GM18868 (cell line): Measurements from ENCODE around the gene SF3A2.

Experiments used
- ATAC-seq: cut with Tn5 transposase; IDR thresholded peaks from one replicate; pipeline ENCODE4 v1.9.1; 2021; ENCODE audit warnings: mild to moderate bottlenecking, moderate library complexity; ENCODE audit not compliant: unreplicated experiment

The SF3A2 gene

GRCh38 chr19:2226051-2226839 lies 10.4 kb upstream of the SF3A2 start:
- no peak for ATAC-seq

GRCh38 chr19:2226840-2227360 lies 9.7 kb upstream of the SF3A2 start:
- no peak for ATAC-seq

DNA sequence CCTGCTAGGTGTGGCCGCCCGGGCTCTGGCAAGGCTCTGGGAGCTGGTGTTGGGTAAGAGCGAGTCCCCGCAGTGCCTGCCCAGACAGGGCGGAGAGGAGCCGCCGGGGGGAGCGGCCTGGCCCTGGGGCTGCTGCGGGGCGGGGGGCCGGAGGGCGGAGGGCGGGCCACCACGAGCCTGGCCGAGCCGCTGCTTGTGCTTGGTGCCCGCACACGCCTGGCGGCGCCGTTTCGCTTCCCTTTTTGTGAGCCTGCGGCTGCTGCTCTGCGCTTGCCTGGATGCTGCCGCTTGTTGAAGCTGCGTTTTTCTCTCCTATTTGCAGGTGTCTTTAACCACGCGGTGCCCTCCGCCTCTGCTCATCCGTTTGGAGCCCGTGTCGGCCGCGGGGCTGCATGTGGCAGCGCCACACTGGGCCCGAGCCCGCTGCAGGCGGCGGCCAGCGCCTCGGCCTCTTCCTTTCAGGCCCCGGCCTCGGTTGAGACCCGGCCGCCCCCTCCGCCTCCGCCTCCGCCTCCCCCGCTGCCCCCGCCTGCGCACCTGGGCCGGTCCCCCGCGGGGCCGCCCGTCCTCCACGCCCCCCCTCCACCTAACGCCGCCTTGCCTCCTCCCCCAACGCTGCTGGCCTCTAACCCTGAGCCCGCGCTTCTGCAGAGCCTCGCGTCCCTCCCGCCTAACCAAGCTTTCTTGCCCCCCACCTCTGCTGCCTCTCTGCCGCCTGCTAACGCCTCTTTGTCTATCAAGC lies 9.0 kb upstream of the SF3A2 start:
- no peak for ATAC-seq

- ATAC-seq: no peak
Observed at GRCh38 chr19:2228157-2229030, 8.2 kb upstream of the SF3A2 start.

DNA sequence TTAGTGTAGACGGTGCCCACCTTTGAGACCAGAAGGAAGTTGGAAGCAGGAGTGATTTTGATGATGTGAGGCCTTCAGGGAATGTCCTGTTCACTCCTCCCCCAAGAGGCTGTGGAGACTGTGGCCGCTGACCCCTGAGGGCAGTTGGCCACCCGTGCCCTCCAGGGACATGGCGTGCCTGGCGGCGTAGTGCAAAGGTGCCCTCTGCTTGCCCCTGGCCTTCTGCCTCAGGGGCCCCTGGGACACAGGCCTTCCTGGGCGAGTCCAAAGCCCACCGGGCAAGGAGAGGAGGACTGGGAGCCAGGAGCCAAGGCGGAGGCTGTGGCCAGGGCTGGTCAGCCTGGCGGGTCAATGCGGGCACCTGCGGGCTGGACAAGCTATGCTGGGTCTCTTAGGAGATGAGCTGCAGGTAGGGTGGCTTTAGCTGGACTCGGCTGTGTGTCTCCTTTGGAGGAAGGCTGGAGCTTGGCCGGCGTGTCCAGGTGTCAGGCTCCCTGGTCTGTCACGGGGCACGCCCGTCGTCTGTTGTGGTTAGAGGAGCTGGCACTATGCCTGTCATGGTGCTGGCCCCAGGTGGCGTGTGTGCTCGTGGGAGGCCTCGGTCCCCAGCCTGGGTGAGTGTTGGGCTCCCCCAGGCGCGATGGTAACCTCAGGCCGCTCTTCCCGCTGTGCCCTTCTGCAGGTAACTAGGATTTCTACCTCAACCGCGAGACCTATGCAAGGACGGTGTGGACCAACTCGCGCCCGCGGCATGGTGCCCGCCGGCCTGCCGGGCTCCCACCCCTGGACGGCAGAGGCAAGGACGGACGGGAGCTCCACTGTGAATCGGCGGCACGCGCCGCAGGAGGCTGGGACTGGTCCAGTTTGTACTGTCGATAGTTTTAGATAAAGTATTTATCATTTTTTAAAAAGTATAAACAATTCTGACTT lies 7.3 kb upstream of the SF3A2 start:
- ATAC-seq: no peak

- no peak for ATAC-seq
Observed at GRCh38 chr19:2230033-2230531, 6.5 kb upstream of the SF3A2 start.

GRCh38 chr19:2230807-2231533 lies 5.7 kb upstream of the SF3A2 start:
- no peak for ATAC-seq

DNA sequence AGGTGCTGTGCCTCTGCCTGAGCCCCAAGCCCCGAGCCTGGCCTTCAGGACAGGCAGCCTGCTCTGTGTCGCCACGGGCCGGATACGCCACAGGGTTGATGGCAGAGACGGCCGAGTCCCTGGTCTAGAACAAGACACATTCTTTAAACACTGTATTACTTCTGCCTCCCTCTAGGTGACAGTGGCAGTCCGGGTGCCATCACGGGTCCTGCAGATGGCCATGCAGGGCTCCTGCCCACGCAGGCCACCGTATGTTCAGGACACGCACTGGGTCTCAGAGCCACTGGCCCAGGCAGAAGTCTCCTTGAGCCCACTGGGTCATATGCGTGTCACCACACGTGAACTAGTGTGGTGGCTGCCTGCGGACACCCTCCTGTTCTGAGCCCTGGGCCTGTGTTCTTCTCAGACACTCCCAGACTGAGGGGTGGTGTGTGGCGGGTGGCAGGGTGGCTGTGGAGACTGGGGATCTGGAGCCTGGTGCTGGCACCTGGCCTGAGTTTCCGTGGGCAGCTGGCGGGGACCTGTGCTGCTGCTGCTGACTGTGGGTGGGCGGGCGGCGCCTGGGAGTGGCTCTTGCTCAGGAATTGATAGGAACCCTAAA lies 4.9 kb upstream of the SF3A2 start:
- ATAC-seq: no peak

DNA sequence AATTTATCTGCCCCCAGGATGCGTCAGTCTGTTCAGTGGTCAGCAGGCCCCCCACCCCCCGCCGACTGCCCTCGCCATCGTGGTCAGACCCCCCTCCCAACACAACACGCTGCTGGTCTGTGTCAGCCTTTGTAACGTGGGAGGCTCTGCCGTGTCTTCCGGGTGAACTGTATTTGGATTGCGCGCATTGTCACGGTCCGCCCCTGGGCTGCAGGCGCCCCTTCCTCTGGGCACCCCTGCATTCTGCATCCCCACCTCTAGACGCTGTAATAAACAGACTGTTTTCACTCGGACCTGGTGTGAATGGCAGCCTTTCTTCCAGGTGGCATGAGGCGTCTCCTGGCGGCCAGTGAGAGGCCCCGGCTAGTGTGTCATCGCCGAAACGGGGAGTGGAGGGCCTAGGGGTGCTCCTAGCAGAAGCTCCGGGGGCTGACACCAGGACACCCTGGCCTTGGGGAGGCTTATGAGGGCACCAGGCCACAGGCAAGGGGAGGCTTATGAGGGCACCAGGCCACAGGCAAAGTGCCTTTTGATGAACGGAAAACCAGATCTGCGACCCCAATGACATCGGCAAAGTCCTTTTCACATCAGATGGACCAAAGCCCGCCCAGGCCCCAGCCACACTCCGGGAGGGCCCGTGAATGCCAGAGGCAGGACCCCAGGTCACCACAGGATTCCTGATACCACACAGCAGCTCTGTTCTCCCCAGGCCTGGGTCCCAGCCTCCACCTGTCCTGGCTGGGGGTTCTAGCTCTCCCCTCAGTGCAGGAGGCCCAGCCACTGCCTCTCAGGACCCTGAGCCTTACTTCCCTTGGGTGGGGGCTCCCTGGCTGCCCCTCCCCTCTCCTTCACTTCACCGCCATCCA lies 4.1 kb upstream of the SF3A2 start:
- ATAC-seq: no peak

DNA sequence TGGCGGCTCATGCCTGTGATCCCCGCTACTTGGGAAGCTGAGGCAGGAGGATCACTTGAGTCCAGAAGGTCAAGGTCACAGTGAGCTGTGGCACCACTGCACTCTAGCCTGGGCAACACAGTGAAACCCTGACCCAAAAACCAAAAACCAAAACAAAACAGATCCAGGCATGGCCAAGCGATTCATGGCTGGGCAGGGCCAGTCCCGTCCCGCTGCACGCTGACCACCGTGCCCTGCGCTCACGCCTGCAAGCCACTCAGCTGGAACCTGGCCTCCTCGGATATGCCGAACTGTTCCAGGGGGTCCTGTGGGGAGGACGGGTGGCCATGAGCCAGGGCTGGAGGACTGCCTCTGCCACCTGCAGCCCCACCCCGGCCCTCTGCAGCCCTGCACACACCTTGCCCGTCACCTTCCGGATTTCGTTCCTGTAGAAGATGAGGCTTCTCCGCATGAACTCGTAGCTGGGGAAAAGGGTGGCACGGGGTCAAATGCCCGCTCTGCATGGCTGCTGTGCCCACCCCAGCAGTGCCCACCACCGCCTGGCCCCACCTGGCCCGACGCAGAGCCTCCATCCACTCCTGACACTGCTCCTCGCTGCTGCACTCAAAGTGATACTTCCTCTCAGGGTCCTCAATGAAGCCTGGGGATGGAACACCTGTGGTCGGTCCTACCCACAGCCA lies 2.9 kb upstream of the SF3A2 start:
- ATAC-seq: no peak

GRCh38 chr19:2234996-2235380 lies 1.6 kb upstream of the SF3A2 start:
- no peak for ATAC-seq

DNA sequence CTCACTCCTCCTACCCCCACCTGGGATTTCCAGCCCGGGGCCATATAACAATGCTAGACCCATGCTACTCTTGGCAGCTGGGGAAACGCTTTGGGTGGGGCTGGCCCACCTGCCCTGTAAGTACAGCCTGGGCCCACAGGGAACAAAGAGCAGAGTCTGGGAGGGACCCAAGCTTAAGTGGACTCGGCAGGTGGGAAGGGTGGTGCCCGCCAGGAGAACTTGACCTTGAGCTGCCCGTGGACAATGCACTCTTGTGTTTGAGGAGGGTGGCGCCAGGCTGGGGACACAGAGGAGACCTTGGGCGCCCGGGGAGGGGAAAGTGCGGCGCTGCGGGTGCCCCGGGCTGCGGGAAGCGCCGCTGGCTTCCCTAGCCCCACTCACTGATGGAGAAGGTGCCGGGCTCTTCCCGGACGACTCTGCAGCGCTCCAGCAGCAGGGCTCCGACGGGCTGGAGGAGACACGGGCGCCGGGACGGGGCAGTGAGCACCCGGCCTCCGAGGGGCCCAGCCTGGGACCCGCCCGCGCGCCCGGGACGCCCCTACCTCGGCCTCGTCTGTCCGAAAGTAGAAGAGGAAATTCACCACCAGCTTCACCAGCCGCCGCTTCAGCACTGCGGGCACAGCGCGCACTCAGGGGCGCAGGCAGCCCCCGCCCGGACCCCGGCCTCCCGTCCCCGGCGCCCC lies 1.1 kb upstream of the SF3A2 start:
- ATAC-seq: peak; percentile 5

DNA sequence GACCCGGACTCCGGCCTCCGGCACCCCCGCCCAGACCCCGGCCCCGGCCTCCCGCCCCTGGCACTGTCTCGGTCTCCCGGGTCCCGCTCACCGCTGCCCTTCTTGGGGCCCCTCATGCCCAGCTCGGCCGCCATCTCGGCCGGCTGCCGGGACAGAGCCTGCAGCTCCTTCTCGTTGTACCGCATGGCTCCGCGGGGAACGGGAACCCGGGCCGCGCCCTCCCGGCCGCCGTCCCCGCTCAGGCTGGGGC lies 635 bp upstream of the SF3A2 start:
- peak; percentile 3 for ATAC-seq

- ATAC-seq: no peak
Observed at GRCh38 chr19:2237051-2237868, 636 bp downstream of the SF3A2 start.

- no peak for ATAC-seq
Observed at GRCh38 chr19:2237869-2238153, 1.2 kb downstream of the SF3A2 start.

DNA sequence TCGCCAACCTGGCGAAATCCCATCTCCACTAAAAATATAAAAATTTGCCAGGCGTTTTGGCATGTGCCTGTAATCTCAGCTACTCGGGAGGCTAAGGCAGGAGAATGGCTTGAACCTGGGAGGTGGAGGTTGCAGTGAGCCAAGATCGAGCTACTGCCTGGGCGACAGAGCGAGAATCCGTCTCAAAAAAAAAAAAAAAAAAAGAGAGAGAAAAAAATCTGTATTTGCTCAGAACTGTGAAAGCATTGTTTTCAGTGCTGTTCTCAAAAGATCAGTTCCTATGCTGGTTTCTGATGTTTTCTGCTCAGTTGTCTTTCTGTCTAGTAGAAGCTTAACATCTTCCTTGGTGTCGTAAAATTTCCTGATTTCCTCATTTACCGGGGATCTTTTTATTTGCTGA lies 2.5 kb downstream of the SF3A2 start:
- no peak for ATAC-seq
